Activated T-cell treated with anti-CD3 and anti-CD28 coated beads, Interleukin-2, amount 50 U/mL, for 72 hours (primary cell): ENCODE data around the gene EFL1. TPM values are rescaled to one million over a fixed set of nuclear protein-coding genes. Genes with fewer than 3 reads are reported as not detected.

ENCODE experiments used
- ATAC-seq, 2 donors: fragments of 150-1000 bp; cut with Tn5 transposase; replicated peaks in 1 of 2; 2 replicates each; pipeline ENCODE4 v1.10.0; 2021; ENCODE audit warnings: moderate library complexity in 2 of 2, mild to moderate bottlenecking in 1 of 2
- DNase-seq, 2 donors: peaks; one replicate each; pipeline ENCODE4 v3.0.0; 2021 to 2022; ENCODE audit warnings: mixed read lengths in 1 of 2
- H3K27ac Mint-ChIP-seq: one replicate; pipeline ENCODE4 v1.8.0; 2022; ENCODE audit warnings: mild to moderate bottlenecking, moderate library complexity, mixed read lengths
- H3K27me3 Mint-ChIP-seq: one replicate; pipeline ENCODE4 v1.8.0; 2022; ENCODE audit warnings: low read depth, mixed read lengths
- H3K36me3 Mint-ChIP-seq, 2 donors: one replicate each; pipeline ENCODE4 v1.8.0; 2022; ENCODE audit warnings: mixed read lengths in 2 of 2, mild to moderate bottlenecking in 1 of 2; ENCODE audit not compliant: insufficient read depth in 2 of 2
- H3K4me1 Mint-ChIP-seq: one replicate; pipeline ENCODE4 v1.8.0; 2022; ENCODE audit warnings: low read depth, mixed read lengths
- H3K4me3 Mint-ChIP-seq, 2 donors: one replicate each; pipeline ENCODE4 v1.8.0; 2022; ENCODE audit warnings: mild to moderate bottlenecking in 2 of 2, mixed read lengths in 2 of 2, moderate library complexity in 2 of 2
- H3K9me3 Mint-ChIP-seq, 2 donors: one replicate each; pipeline ENCODE4 v1.8.0; 2022; ENCODE audit warnings: mixed read lengths in 2 of 2
- total RNA-seq, 2 donors: library from RNA; stranded (reverse); gene quantifications; one replicate each; pipeline ENCODE4 v1.2.3, GENCODE V29; 2022

The EFL1 gene
- total RNA-seq, 2 donors from 2014 or later = 26.7 to 26.9 TPM

DNA sequence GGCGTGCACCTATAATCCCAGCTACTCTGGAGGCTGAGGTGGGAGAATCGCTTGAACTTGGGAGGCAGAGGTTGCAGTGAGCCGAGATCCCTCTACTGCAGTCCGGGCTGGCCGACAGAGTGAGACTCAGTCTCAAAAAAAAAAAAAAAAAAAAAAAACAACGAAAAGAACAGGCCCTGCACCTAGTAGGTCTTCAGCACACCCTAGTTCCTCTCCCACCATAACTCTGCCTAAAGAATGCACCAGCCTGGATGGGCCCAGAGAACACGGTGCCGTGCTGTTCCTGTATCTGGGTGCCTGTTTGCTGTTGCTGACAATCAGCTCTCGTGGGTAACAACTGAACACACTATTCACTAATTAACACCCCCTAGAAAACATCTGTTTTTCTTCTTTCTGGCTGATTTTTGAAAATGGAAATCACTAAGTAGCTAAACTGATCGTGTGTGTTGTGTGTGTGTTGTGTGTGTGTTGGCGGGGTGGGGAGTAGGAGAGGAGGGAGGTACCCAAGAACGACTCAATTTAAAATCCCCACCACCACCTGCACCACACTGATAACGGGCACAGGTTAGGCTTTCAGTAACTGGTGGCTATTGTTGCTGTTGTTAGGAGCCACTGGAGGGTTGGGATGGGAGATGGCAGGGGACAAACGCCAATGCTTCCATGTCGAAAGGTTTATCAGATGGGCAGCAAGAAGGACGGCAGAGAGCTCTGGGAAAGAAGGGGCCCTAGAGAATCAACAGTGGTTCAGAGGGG, 176.1 kb downstream of the EFL1 start:
- H3K4me1 Mint-ChIP-seq = no peaks in the 10 kb centered on the region
- no peaks in the 10 kb centered on the region for H3K9me3 Mint-ChIP-seq
- H3K36me3 Mint-ChIP-seq = no peaks in the 10 kb centered on the region
- H3K27ac Mint-ChIP-seq = no peak overlapping the region
- DNase-seq = no peak
- H3K4me3 Mint-ChIP-seq = no peak overlapping the region
- no peak for ATAC-seq
- H3K27me3 Mint-ChIP-seq = peaks cover under 1% of the 10 kb centered on the region

DNA sequence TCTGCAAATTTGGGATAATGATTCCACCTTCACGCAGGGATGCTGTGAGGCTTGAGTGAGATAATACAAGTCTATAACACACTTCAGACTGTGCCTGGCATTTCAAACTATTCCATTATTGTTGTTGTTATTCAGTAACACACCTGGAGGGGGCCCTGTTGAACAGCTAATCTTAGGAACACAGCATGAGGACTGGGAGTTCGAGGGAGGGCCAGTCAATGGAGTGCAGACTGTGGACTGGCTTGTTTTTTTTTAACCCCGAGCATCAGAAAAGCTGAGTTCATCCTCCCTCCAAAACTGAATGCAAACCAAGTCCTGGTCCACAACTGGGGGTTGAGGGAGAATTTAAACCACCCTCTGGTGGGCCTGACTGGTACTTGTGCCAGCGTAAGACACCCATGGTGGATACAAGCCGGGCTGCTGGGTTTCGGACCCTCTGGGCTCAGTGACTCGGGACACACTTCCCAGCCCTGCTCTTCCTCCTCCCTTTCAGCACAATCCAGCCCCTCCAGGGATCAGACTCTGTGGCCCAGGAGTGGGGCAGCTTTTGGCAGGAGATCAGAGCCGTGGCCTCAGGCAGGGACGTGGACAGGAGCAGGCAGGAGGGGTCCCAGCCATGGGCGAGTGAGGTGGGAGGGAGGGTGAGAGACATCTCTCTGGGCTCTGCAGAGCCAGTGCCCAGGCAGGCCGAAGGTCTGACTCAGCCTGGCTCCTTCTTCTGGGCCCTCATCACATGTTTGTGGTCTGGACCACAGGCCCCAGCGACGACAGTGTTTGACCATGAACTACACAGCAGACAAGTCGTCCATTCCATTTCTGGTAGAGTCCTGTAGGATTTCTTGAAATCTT, 180.4 kb downstream of the EFL1 start:
- DNase-seq (no peak), ATAC-seq (no peak)
- Mint-ChIP-seq H3K9me3 (no peaks in the 10 kb centered on the region), H3K27me3 (peaks cover 19% of the 10 kb centered on the region), H3K27ac (no peak overlapping the region), H3K36me3 (no peaks in the 10 kb centered on the region), H3K4me3 (no peak overlapping the region), H3K4me1 (no peaks in the 10 kb centered on the region)

DNA sequence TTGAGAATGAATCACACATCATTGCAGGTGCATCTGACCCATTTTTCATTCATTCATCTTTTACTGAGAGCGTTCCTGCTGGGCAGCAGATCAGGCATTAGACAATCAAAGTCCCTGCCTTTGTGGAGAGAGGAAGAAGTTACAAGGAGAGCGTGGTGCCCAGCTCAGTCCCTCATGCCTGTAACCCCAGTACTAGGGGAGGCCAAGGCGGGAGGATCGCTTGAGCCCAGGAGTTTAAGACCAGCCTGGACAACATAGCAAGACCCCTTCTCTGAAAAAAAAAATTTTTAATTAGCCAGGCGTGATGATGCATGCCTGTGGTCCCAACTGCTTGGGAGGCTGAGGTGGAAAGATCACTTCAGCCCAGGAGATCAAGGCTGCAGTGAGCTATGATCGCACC, 181.8 kb downstream of the EFL1 start:
- H3K4me3 Mint-ChIP-seq = no peak overlapping the region
- H3K27ac Mint-ChIP-seq = no peak overlapping the region
- ATAC-seq (no peak), DNase-seq (no peak)
- H3K27me3 Mint-ChIP-seq = peaks cover 25% of the 10 kb centered on the region
- no peaks in the 10 kb centered on the region for H3K9me3 Mint-ChIP-seq
- no peaks in the 10 kb centered on the region for H3K36me3 Mint-ChIP-seq
- H3K4me1 Mint-ChIP-seq = no peaks in the 10 kb centered on the region

Other genes with a start within 250 kb of the EFL1 start
- gene MEX3B, start 216.7 kb downstream of the EFL1 start, total RNA-seq = 1 to 10 TPM in 1 of 2 donors, under 1 TPM in 1; 0.72 to 1.4 TPM
- 1 to 10 TPM; 1.1 to 1.2 TPM for gene SAXO2, start 84 bp upstream of the EFL1 start, total RNA-seq
- 1 to 10 TPM; 2.5 to 2.6 TPM for gene GOLGA6L10, start 86.7 kb upstream of the EFL1 start, total RNA-seq
- gene GOLGA6L9, start 167.1 kb upstream of the EFL1 start, total RNA-seq = 1 to 10 TPM; 4.9 to 5.1 TPM